Sigmoid colon (tissue), 4 donors: Measurements from ENCODE around the gene PLXNB2.

Experiments used
- EP300 ChIP-seq, 4 donors: sonication (generic); formaldehyde crosslinking; IDR thresholded peaks; one replicate each; pipeline ENCODE4 v1.6.1; 2017; ENCODE audit warnings: antibody characterized with exemption in 4 of 4
- POLR2AphosphoS5 ChIP-seq, 4 donors: sonication (generic); formaldehyde crosslinking; IDR thresholded peaks; one replicate each; pipeline ENCODE4 v1.6.1; 2017; ENCODE audit warnings: antibody characterized with exemption in 4 of 4
- TF ChIP-seq, protein P1 (sequence below), 4 experiments: fragments of 450-650 bp in 3 of 4; fragments of 200-600 bp in 1 of 4; IDR thresholded peaks; one replicate each; pipeline ENCODE4 v1.5.1; 2016 to 2019; ENCODE audit warnings: antibody characterized with exemption in 4 of 4, mild to moderate bottlenecking in 3 of 4, moderate library complexity in 2 of 4

DNA sequence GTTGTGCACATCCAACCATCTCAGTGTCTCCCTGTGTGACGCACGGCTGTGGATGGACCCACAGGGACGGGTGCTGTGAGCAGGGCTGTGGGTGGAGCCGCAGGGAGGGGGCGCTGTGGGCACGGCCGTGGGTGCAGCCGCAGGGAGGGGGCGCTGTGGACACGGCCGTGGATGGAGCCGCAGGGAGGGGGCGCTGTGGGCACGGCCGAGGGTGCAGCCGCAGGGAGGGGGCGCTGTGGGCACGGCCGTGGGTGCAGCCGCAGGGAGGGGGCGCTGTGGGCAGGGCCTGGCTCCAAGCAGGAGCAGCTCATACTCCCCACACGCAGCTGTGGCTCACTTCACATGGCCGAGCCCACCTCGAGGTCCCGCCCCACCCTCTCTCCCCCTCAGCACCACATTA lies 31.3 kb downstream of the PLXNB2 start:
- TF ChIP-seq POLR2AphosphoS5 (IDR thresholded peaks at IDR 0.05) (no peak), EP300 (IDR thresholded peaks at IDR 0.05) (no peak)
- TF ChIP-seq, protein P1, sequence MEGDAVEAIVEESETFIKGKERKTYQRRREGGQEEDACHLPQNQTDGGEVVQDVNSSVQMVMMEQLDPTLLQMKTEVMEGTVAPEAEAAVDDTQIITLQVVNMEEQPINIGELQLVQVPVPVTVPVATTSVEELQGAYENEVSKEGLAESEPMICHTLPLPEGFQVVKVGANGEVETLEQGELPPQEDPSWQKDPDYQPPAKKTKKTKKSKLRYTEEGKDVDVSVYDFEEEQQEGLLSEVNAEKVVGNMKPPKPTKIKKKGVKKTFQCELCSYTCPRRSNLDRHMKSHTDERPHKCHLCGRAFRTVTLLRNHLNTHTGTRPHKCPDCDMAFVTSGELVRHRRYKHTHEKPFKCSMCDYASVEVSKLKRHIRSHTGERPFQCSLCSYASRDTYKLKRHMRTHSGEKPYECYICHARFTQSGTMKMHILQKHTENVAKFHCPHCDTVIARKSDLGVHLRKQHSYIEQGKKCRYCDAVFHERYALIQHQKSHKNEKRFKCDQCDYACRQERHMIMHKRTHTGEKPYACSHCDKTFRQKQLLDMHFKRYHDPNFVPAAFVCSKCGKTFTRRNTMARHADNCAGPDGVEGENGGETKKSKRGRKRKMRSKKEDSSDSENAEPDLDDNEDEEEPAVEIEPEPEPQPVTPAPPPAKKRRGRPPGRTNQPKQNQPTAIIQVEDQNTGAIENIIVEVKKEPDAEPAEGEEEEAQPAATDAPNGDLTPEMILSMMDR (IDR thresholded peaks at IDR 0.05): peak in 1 of 4 experiments; percentile 58
